Uterus (tissue), 4 donors: ENCODE data around the gene ANKRD44. TPM values are rescaled to one million over a fixed set of nuclear protein-coding genes. Genes with fewer than 3 reads are reported as not detected.

Source experiments
- DNase-seq, 2 donors: peaks; one replicate each; pipeline ENCODE4 v3.0.0-alpha.2; 2019 to 2020
- H3K27ac ChIP-seq, 2 donors: fragments of 200-600 bp; sonication (generic); 1 replicate in 1 of 2; 2 replicates in 1 of 2; pipeline ENCODE4 v1.5.1; 2016 to 2018
- H3K27me3 ChIP-seq, 2 donors: fragments of 200-600 bp; sonication (generic); one replicate each; pipeline ENCODE4 v1.5.1; 2018 to 2019; ENCODE audit warnings: control low read depth in 1 of 2
- H3K36me3 ChIP-seq, 2 donors: fragments of 200-600 bp; sonication (generic); one replicate each; pipeline ENCODE4 v1.5.1; 2019; ENCODE audit warnings: control low read depth in 1 of 2
- H3K4me1 ChIP-seq, 2 donors: fragments of 200-600 bp; sonication (generic); one replicate each; pipeline ENCODE4 v1.5.1; 2018 to 2019; ENCODE audit warnings: control low read depth in 1 of 2
- H3K4me3 ChIP-seq, 2 donors: fragments of 200-600 bp; sonication (generic); 1 replicate in 1 of 2; 2 replicates in 1 of 2; pipeline ENCODE4 v1.5.1; 2018 to 2019; ENCODE audit warnings: mild to moderate bottlenecking in 1 of 2
- H3K9me3 ChIP-seq, 2 donors: fragments of 200-600 bp; sonication (generic); one replicate each; pipeline ENCODE4 v1.5.1; 2019; ENCODE audit warnings: control low read depth in 1 of 2
- POLR2A ChIP-seq, 2 donors: fragments of 450-650 bp; IDR thresholded peaks; one replicate each; pipeline ENCODE4 v1.6.1; 2016; ENCODE audit warnings: antibody characterized with exemption in 2 of 2, mild to moderate bottlenecking in 1 of 2, moderate library complexity in 1 of 2
- intact Hi-C: fragments of 100-400 bp; cut with DNase I; formaldehyde crosslinking; loops from one replicate; pipeline ENCODE4 v1.15.1; 2023; ENCODE audit warnings: low total_unique reads
- total RNA-seq, 4 donors: library from RNA; depleted of rRNA in 3 of 4; stranded (reverse); fragments of >200 nt in 3 of 4; gene quantifications; one replicate each; pipeline versions ENCODE4 v1.1.0 to v1.2.4, GENCODE V29; 2014 to 2023
- TF ChIP-seq, protein P1 (sequence below), 4 experiments: fragments of 200-600 bp in 2 of 4; fragments of 450-650 bp in 2 of 4; sonication (generic) in 2 of 4; IDR thresholded peaks; one replicate each; pipeline ENCODE4 v1.5.1; 2016 to 2019; ENCODE audit warnings: antibody characterized with exemption in 4 of 4, mild to moderate bottlenecking in 2 of 4, moderate library complexity in 1 of 4
- donor health status: DM: yes; HTN: yes; CAD: no.

The ANKRD44 gene
- total RNA-seq, 4 donors from 2014 or later: 14.4 to 71.5 (median 23.2) TPM

DNA sequence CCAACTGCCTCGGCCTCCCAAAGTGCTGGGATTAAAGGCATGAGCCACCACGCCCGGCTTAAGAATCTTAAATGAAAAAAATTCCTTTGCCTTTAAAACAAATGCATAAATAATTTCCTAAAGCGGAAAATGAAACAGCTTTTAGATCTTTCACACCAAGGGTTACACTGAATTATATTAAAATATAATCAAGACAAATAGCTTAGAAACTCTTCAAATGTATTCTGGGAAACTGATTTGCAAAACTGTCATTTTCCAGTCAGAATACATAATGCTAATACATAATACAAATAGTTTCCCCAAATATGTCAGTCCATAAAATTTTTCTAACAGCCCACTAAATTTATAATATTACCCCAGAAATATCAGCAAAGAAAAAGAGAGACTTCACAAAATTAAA is 315.8 kb downstream of the ANKRD44 start:
- Histone ChIP-seq H3K27ac (no peak overlapping the region), H3K27me3 (no peaks in the 10 kb centered on the region), H3K9me3 (no peaks in the 10 kb centered on the region), H3K4me1 (no peaks in the 10 kb centered on the region), H3K4me3 (no peak overlapping the region), H3K36me3 (no peaks in the 10 kb centered on the region)
- TF ChIP-seq, protein P1, sequence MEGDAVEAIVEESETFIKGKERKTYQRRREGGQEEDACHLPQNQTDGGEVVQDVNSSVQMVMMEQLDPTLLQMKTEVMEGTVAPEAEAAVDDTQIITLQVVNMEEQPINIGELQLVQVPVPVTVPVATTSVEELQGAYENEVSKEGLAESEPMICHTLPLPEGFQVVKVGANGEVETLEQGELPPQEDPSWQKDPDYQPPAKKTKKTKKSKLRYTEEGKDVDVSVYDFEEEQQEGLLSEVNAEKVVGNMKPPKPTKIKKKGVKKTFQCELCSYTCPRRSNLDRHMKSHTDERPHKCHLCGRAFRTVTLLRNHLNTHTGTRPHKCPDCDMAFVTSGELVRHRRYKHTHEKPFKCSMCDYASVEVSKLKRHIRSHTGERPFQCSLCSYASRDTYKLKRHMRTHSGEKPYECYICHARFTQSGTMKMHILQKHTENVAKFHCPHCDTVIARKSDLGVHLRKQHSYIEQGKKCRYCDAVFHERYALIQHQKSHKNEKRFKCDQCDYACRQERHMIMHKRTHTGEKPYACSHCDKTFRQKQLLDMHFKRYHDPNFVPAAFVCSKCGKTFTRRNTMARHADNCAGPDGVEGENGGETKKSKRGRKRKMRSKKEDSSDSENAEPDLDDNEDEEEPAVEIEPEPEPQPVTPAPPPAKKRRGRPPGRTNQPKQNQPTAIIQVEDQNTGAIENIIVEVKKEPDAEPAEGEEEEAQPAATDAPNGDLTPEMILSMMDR (IDR thresholded peaks at IDR 0.05): no peak
- TF ChIP-seq POLR2A (IDR thresholded peaks at IDR 0.05): no peak
- intact Hi-C loops: no loop called here
- no peak for DNase-seq

DNA sequence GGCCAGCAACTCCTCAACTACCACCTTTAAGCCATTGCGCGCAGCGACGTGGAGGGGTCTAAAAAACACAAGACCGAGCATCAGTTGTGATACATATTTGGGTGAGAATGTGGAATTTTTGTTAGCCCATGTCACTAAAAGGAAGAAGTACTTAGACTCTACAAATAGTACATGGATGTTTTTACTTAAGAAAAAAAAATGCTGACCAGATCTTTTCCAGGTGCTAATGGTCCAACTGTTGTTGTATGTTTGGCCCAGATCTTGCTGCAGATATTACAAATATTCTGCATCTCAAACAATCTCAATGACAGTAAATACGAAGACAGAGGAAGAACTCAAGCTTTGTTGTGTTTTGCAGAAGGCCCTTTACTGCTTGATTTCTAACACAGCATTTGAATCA is 317.0 kb downstream of the ANKRD44 start:
- no peaks in the 10 kb centered on the region for H3K4me1 ChIP-seq
- H3K27me3 ChIP-seq: no peaks in the 10 kb centered on the region
- TF ChIP-seq POLR2A (IDR thresholded peaks at IDR 0.05): no peak
- TF ChIP-seq, protein P1 (IDR thresholded peaks at IDR 0.05): no peak
- DNase-seq: no peak
- no peaks in the 10 kb centered on the region for H3K9me3 ChIP-seq
- no peak overlapping the region for H3K27ac ChIP-seq
- intact Hi-C loops: no loop called here
- H3K4me3 ChIP-seq: no peak overlapping the region
- H3K36me3 ChIP-seq: no peaks in the 10 kb centered on the region

GRCh38 chr2:196992466-196992865 is 318.1 kb downstream of the ANKRD44 start:
- Histone ChIP-seq H3K4me3 (no peak overlapping the region), H3K36me3 (no peaks in the 10 kb centered on the region), H3K27ac (no peak overlapping the region), H3K9me3 (no peaks in the 10 kb centered on the region), H3K27me3 (no peaks in the 10 kb centered on the region), H3K4me1 (no peaks in the 10 kb centered on the region)
- TF ChIP-seq, protein P1 (IDR thresholded peaks at IDR 0.05): no peak
- no peak for TF ChIP-seq POLR2A (IDR thresholded peaks at IDR 0.05)
- intact Hi-C loops: no loop called here
- DNase-seq: no peak

DNA sequence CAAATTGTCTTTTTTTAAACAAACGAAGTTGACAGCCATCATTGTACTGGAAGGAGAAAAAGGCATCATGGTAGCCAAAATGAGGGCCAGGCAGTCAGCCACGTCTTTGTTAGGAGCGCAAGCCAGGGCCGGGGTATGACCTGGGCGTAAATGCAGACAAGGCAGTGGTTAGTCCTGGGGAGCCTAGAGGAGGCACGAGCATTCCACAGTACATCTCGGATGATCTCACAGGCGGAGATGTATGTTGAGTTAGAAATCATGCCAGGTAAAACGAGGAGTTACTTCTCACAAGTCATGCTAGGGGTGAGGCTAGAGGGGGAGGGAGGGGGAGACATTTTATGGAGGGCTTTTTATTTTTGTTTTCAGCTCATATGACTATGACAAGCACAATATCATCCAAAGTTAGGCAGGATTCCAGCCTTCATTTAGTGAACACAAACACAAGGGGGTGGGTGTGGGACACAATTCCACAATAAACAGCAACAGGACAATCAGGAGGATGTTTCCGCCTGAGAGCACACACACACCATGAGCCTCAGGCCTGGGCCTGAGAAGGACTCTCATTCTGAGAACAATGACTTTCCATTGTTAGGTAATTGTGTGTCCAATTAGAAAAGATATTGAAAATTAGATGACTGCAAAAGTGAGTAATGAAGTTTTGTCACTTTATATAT is 319.7 kb downstream of the ANKRD44 start:
- H3K4me1 ChIP-seq: no peaks in the 10 kb centered on the region
- no peaks in the 10 kb centered on the region for H3K9me3 ChIP-seq
- no peaks in the 10 kb centered on the region for H3K27me3 ChIP-seq
- intact Hi-C loops: no loop called here
- no peak overlapping the region for H3K4me3 ChIP-seq
- no peaks in the 10 kb centered on the region for H3K36me3 ChIP-seq
- TF ChIP-seq POLR2A (IDR thresholded peaks at IDR 0.05): no peak
- TF ChIP-seq, protein P1 (IDR thresholded peaks at IDR 0.05): no peak
- no peak for DNase-seq
- no peak overlapping the region for H3K27ac ChIP-seq

DNA sequence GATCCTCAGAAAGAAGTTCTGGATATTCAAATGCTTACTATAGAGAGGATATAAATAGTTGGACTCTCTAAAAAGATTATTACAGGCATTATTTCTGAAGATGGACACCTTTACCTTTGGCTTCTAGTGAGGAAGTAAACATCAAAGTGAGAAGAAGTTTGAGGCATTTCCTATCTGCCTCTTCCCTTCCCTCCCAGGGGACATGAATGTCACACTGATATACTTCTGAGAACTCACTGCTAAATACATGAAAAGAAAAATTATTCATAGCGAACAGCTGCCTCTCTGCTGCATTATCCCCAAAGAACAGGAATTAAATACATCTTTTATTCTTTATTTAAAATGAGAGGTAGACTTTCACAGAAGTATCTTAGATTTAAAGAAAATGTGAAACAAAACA is 320.5 kb downstream of the ANKRD44 start:
- no peaks in the 10 kb centered on the region for H3K4me1 ChIP-seq
- TF ChIP-seq, protein P1 (IDR thresholded peaks at IDR 0.05): no peak
- no peak for TF ChIP-seq POLR2A (IDR thresholded peaks at IDR 0.05)
- DNase-seq: no peak
- no peak overlapping the region for H3K27ac ChIP-seq
- H3K9me3 ChIP-seq: no peaks in the 10 kb centered on the region
- intact Hi-C loops: no loop called here
- H3K27me3 ChIP-seq: no peaks in the 10 kb centered on the region
- no peak overlapping the region for H3K4me3 ChIP-seq
- no peaks in the 10 kb centered on the region for H3K36me3 ChIP-seq
